DND-41 (cell line): ENCODE measurements around the gene RAD51C.

Experiments used
- CTCF ChIP-seq: IDR thresholded peaks from 2 replicates; pipeline ENCODE4 v1.5.1; 2012; ENCODE audit warnings: borderline replicate concordance, low read length, moderate library complexity, mild to moderate bottlenecking; ENCODE audit not compliant: poor library complexity, severe bottlenecking; ENCODE audit errors: extremely low read depth
- EZH2 ChIP-seq: IDR thresholded peaks from 3 replicates; pipeline ENCODE4 v1.6.1; 2012; ENCODE audit warnings: borderline replicate concordance, low read depth, mild to moderate bottlenecking, moderate library complexity, low read length, inconsistent platforms; ENCODE audit not compliant: severe bottlenecking

GRCh38 chr17:58666858-58667267 lies 25.5 kb upstream of the RAD51C start:
- TF ChIP-seq CTCF (no peak), EZH2 (no peak)
